Measurements from ENCODE around the gene HOXC9.
A peak's percentile ranks its signal among the peaks of the same experiment; 100 is the strongest.

HOXC9 gene

GRCh38 chr12:54003625-54004024 is 3.7 kb downstream of the HOXC9 start:
- DNase-seq: no peak

GRCh38 chr12:54004063-54004840 is 4.3 kb downstream of the HOXC9 start:
- DNase-seq: no peak

GRCh38 chr12:54004841-54005530 is 5.0 kb downstream of the HOXC9 start:
- no peak for DNase-seq

DNA sequence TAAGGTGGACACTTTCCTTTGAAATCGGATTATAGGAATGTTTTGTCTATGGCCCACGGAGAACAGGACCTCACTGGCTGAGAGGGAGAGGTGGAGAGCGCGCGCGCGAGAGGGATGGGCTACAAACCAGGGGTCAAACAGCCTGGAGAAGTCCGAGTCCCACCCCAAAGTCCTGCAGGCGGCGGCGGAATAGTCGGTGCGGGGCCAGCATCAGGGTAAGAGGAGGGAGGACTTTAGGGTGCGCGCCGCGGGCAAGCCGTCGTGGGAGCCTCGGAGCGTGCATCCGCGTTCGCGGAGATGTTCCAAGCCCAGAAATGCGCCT is 5.5 kb downstream of the HOXC9 start:
- no peak for DNase-seq

DNA sequence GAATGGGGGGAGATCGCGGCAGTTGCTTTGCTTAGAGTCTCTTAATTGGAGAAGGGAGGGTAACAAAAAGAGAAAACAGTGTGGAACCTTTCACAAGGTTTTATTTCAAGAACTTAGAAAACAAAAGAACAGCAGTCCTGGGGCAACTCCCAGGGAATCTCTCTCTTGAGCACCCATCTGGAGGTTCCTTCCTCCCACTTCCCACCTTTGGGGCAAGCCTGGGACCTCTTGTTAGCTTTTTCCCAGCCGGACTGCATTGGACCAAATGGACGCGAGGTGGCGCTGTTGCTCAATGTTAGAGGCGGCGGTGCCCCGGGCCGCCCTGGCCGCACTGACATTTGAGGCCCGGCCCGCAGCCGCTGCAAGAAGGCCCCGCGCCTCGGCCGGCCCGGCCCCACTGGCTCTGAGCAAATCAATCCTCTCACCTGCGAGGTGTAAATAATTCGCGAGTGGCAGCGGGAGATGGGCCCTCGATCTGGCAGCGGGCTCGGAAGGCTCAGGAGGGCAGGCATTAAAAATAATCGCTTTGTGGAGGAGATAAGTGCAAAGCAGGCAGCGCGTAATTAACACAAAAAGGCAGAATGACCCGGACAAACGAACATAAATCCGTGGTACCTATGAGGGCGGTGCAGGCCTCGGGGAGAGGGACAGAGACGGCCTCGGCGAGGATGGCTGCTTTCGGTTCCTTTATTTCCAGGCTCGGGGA is 6.0 kb downstream of the HOXC9 start:
- DNase-seq: peak; percentile 64

DNA sequence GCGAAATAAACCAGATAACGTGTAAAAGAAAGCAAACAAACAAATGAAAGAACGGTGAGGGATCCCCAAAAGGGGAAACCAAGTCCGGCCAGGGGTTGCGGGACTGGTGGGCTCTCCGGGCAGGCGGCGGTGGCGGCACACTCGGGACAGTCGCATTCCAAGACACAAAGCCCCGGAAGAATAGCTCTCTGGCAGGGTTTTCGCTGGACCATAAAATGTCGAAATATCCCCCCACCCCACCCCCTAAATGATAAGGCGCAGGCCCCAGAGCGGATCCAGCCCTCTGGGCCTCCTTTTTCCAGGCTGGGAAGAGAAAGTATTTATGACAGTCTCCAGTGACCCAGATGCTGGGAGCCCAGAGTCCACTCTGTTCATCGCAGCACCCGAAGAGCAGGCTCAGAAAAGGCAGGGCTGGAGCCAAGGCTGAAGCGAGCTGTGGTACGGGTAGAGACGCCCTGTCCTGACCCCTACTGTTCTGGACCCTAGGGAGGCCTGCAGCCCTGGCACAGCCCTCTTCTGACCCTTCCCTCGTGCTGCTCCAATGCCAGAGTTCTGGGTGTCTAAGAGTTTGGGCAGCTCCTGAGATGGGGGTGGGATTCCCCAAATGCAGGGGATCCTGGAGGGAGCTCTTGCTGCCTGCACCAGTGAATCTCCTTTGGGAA is 6.7 kb downstream of the HOXC9 start:
- no peak for DNase-seq

GRCh38 chr12:54007538-54008259 is 7.7 kb downstream of the HOXC9 start:
- DNase-seq: no peak

DNA sequence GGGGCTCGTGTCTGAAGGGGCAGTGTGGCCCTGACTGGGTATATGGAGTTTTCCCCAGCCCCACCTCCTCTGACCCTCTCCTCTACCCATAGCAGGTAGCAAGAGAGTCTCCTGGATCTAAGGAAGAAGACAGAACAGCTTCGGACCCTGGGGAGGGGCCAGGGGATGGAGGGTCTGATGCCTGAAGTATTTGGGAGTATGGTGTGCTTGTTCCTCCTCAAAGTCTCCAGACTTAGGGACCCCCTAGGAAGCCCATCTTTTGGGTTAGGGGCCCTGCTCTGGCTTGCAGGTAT is 8.2 kb downstream of the HOXC9 start:
- no peak for DNase-seq

- no peak for DNase-seq
These were observed 9.5 kb downstream of the HOXC9 start for GRCh38 chr12:54009171-54010052.

GRCh38 chr12:54010053-54010971 is 10.4 kb downstream of the HOXC9 start:
- DNase-seq: no peak

GRCh38 chr12:54010972-54011664 is 11.2 kb downstream of the HOXC9 start:
- no peak for DNase-seq

DNA sequence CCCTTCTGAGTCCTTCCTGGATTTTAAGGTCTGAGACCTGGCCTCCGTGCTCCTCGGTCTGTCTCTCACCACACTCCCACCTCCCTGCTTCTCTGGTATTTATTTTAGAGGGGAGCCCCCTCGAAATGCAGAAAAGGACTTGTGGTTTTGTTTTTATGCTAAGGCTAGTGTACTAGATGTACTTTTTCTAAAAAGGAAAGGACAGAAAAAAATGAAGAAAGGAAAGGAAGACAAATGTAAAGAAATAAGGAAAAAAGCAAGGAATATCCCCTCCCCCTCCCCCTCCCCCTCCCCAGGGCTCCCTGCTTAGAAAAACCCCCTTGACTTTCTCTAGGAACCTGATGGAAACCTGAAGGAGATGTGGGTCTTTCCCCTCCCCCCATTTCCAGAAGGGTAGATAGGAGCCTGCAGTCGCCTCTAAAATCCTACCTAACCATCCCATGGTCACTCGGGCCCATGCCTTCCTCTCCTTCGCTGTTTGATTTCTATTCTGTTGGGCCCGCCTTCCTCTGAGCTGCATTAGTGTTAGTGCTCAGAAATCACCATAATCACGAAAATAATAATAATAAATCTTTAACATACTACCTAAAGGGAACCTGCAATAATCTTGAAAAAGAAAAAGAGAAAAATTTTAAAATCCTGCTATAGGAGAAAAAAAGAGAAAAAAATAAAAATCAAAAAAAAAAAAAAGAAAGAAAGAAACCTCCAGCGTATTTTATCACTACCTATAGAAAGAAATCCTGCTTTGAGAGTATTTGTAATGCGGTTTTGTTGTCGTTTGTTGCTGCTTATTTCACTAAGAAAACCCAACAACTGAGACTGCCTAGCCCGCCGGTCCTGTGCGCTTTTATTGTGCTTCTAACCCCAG is 11.9 kb downstream of the HOXC9 start:
- no peak for DNase-seq

GRCh38 chr12:54012631-54013409 is 12.9 kb downstream of the HOXC9 start:
- no peak for DNase-seq

- DNase-seq: no peak
These were observed 14.5 kb downstream of the HOXC9 start for GRCh38 chr12:54014377-54015017.

GRCh38 chr12:54015018-54015931 is 15.3 kb downstream of the HOXC9 start:
- no peak for DNase-seq

DNA sequence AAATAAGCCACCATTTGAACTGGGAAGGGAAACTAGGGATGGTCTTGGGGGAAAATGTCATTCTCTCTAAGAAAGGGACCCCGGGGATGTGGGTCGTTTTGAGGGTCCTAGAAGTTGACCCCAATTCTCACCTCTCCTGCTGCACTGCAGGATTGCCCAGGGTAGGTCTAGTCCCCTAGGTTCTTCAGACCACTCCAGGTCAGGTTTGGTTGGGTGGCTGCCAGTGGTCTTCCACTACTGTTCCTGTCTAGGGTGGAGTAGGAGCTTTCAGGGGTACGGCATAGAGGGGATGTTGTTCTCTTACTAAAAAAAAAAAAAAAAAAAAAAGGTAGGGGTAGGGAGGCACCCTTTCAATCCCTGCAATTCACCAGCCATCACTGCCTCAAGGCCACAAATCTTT is 16.1 kb downstream of the HOXC9 start:
- DNase-seq: no peak

DNA sequence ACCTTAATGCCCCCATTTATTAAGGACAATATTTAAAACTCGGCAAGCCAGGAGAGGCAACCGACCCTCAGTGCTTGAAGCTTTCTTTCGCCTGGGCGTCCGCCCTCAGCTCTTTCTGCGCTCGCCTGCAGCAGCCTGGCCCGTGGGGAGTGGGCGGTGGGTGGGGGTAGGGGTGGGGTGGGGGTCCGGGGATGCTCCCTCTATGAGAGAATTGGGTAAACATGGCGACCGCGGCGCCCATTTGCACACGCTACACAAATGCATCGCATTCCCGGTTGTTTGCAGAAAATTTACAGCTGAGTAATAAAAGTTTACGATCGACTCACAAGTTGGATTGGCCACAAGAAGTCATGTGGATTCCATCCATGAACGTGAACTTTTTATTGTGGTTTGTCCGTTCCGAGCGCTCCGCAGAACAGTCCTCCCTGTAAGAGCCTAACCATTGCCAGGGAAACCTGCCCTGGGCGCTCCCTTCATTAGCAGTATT is 16.6 kb downstream of the HOXC9 start:
- no peak for DNase-seq
